HG03135 (cell line): ENCODE data around the gene ORMDL3.
"Not testable (repeated sequence)": the region's sequence is repeated elsewhere in the genome, so short reads cannot be mapped to it uniquely, and the experiment has no call there.

Experiments
- ATAC-seq: cut with Tn5 transposase; IDR thresholded peaks from one replicate; pipeline ENCODE4 v1.9.1; 2021; ENCODE audit warnings: mild to moderate bottlenecking, moderate library complexity; ENCODE audit not compliant: unreplicated experiment

The ORMDL3 gene

DNA sequence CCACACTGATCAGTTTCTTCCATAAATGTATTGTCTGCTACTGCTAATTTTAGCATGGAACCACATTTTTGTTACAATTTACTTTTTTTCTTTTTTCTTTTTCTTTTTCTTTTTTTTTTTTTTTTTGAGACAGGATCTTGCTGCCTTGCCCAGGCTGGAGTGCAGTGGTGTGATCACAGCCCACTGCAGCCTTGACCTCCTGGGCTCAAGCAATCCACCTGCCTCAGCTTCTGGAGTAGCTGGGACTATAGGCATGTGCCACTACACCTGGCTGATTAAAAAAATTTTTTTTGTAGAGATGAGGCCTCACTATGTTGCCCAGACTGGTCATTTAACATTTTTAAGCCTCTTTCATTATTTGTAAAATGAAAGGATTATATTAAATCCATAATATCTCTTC is 40.3 kb downstream of the ORMDL3 start:
- ATAC-seq = no peak

DNA sequence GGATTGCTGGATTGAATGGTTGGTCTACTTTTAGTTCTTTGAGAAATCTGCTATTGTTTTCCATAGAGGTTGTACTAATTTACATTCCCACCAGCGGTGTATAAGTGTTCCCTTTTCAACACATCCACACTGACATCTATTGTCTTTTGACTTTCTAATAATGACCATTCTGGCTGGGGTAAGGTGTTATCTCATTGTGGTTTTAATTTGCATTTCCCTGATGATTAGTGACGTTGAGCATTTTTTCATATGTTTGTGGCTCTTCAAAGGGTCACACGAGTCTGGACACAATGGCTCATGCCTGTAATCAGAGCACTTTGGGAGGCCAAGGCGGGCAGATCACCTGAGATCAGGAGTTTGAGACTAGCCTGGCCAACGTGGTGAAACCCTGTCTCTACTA is 41.3 kb downstream of the ORMDL3 start:
- not testable (repeated sequence) for ATAC-seq

DNA sequence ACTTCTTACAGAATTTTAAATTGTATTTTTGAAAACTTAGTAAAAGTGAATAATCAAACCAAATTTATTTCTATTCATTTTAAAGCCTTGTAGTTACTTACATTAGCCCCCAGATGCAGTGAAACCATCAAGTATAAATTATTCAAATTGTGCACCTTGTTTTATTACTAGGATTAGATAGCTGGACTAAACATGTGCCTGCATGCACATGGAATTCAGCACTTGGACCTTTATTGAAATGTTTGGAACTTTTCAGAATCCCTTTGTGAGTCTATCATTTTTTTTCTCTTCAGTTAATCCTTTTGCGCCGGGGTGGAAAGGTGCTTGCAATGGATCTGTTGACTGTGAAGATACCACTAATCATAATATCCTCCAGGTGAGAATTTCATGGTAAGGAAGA is 54.6 kb downstream of the ORMDL3 start:
- no peak for ATAC-seq

DNA sequence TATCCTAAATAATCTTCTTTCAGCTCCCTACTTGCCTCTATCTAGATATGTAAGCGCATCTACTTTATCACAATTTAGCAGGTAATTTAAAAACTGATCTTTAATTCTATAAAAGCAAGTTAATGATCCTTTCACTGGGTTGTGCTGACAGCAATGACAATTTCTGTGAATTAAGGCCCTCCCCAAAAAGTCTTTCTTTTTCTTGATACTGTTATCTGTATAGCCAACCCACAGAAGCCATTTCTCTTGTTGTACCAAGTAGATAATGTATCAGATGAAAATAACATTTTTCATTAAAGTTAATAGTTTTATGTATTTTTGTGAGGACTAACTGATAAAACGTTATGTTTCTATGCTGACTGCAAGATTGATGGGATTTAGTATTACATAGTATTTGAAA is 55.6 kb downstream of the ORMDL3 start:
- no peak for ATAC-seq
